Right atrium auricular region (tissue), 2 donors: ENCODE results near the gene R3HDM2. TPM values are rescaled to one million over a fixed set of nuclear protein-coding genes. Genes with fewer than 3 reads are reported as not detected.
A peak's percentile ranks its signal among the peaks of the same experiment; 100 is the strongest.

ENCODE experiments used
- DNase-seq: peaks from one replicate; pipeline ENCODE4 v3.0.0-alpha.2; 2019; ENCODE audit warnings: low spot score
- H3K27ac ChIP-seq, 2 donors: fragments of 200-600 bp; sonication (generic); 1 replicate in 1 of 2; 2 replicates in 1 of 2; pipeline ENCODE4 v1.5.1; 2016 to 2019
- H3K27me3 ChIP-seq, 2 donors: fragments of 200-600 bp; sonication (generic); one replicate each; pipeline versions ENCODE4 v1.5.1 to v1.6.0; 2017 to 2019
- H3K36me3 ChIP-seq: fragments of 200-600 bp; sonication (generic); one replicate; pipeline ENCODE4 v1.5.1; 2016
- H3K4me1 ChIP-seq, 2 donors: fragments of 200-600 bp; sonication (generic); one replicate each; pipeline versions ENCODE4 v1.5.1 to v1.6.0; 2017 to 2019
- H3K4me3 ChIP-seq, 2 donors: fragments of 200-600 bp; sonication (generic); 1 replicate in 1 of 2; 2 replicates in 1 of 2; pipeline ENCODE4 v1.5.1; 2017 to 2019; ENCODE audit warnings: mild to moderate bottlenecking in 1 of 2, moderate library complexity in 1 of 2
- H3K9me3 ChIP-seq, 2 donors: fragments of 200-600 bp; sonication (generic); one replicate each; pipeline ENCODE4 v1.5.1; 2019
- CTCF ChIP-seq, 2 donors: fragments of 200-600 bp; sonication (generic); IDR thresholded peaks; one replicate each; pipeline ENCODE4 v1.5.1; 2019; ENCODE audit warnings: antibody characterized with exemption in 2 of 2
- total RNA-seq, 2 donors: library from RNA; depleted of rRNA; stranded (reverse); fragments of >200 nt; gene quantifications; one replicate each; pipeline ENCODE4 v1.1.0, GENCODE V29; 2016

R3HDM2 gene
- total RNA-seq, 2 donors from 2014 or later: 31.7 to 47.8 TPM

DNA sequence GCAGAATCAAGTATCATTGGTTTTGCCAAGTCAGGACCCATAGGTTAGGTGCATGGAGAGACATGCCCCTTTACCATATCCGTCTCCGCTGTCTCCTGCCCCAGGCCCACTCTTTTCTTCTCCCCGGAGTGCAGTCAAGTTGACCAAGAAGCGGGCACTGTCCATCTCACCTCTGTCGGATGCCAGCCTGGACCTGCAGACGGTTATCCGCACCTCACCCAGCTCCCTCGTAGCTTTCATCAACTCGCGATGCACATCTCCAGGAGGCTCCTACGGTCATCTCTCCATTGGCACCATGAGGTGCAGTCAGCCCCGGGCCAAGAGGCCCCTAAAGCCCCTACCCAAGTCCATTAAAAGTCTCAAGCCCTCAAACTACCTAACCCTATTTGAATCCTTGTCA lies 33.7 kb upstream of the R3HDM2 start:
- Histone ChIP-seq H3K4me3 (no peak overlapping the region), H3K9me3 (no peaks in the 10 kb centered on the region), H3K27ac (no peak overlapping the region), H3K4me1 (peaks cover 0 to 28% of the 10 kb centered on the region in 2 donors), H3K36me3 (no peaks in the 10 kb centered on the region), H3K27me3 (no peaks in the 10 kb centered on the region)
- TF ChIP-seq CTCF (IDR thresholded peaks at IDR 0.05): no peak
- DNase-seq: no peak

DNA sequence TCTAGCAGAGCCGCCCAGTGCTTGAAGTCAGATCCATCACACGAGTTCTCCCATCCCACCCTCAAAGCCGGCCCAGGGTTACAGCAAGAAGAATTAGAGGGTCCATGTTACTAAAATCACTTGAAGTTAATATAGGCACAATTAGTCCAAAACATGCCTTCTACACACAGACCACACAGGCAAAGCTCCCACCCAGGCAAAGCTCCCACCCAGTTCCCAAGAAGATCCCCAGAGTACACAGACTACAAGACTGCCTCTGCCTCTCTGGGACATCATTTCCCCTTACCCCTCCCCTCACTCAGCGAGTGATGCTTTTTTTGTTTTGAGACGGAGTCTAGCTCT lies 32.0 kb upstream of the R3HDM2 start:
- Histone ChIP-seq H3K9me3 (no peaks in the 10 kb centered on the region), H3K4me1 (peaks cover 0 to 34% of the 10 kb centered on the region in 2 donors), H3K4me3 (peak overlapping the region in 1 of 2 donors; percentile 73), H3K27ac (peak overlapping the region; percentile 72 to 73), H3K27me3 (no peaks in the 10 kb centered on the region), H3K36me3 (no peaks in the 10 kb centered on the region)
- peak in 1 of 2 donors; percentile 9 for TF ChIP-seq CTCF (IDR thresholded peaks at IDR 0.05)
- no peak for DNase-seq

DNA sequence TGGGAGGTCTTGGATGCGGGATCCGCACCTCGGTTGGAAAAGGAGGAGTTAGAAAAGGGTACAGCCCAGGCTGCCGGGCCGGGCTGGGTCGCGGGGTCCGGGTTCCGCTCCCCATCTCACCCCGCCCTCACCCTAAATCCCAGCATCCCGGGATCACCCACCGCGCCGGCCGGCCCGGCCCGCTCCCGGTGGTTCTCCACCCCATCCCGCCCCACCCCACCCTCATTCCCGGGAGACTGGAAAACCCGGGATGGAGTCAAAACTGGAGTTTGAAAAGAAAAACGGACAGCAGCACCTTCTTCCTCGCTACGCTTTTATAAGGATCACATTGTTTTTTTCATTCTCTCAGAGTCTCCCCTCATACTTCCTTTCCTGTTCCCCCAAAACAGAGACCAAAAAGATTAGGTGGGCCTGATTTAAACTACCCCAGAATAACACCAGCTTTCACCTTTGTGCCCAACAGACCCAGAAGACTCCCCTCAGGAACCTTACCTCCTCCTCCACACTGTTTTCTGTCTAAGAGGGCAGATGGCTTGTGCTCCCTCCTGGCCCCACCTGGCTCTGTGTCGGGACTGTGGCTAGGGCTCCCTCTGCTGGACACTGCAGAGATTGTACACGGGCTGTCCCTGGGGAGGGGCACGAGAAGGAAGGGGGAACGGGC lies 31.5 kb upstream of the R3HDM2 start:
- Histone ChIP-seq H3K27me3 (no peaks in the 10 kb centered on the region), H3K27ac (peak overlapping the region; percentile 72 to 73), H3K9me3 (no peaks in the 10 kb centered on the region), H3K4me1 (peaks cover 0 to 34% of the 10 kb centered on the region in 2 donors), H3K36me3 (no peaks in the 10 kb centered on the region), H3K4me3 (peak overlapping the region; percentile 44 to 73)
- peak; percentile 95 to 96 for TF ChIP-seq CTCF (IDR thresholded peaks at IDR 0.05)
- DNase-seq: peak; percentile 88

DNA sequence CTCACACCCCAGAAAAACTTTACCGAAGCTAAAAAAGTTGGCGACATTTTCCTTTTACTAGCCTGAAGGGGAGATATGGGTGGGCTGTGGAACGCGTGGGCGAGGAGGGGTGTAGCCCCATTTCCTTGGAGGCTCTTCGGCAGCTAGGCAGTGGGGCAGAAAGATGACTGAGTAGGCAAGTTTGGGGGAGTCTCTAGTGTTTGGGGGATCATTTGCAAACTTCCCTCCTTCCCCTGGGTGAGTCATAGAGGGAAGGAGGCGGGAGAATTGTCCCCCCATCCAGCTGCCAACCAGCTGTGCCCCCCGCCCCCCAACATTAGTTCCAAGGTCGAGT lies 31.0 kb upstream of the R3HDM2 start:
- peak overlapping the region; percentile 72 to 73 for H3K27ac ChIP-seq

DNA sequence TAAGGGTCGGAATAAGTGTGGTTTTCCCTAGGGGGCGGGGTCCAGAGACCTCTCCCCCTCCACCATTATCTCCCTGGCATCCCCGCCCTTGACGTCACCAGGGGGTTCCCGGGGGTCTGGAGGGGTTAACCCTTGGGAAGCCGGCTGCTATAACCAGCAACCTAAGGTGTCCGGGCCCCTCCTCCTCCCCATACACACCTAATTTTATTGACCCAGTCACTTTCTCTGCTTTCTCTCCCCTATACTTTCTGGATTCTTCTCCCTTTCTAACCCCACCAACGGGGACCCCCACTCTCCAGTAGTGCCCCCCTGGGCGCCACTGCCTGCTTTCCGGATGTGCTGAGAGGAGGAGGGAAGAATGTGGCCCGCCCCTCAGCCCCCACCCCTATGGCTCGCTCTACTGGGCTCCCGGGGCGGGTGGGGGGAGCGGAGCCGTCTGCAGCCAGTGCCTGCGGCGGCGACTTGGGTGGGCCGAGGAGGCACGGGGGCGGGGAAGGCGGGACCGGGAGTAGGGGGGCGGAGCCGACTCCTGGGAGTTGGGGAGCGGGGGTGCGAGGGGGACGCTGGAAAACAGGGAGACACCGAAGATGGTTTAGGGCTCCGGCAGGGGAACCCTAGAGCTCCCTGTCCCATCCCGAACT lies 30.6 kb upstream of the R3HDM2 start:
- Histone ChIP-seq H3K36me3 (no peaks in the 10 kb centered on the region), H3K4me1 (peaks cover 0 to 34% of the 10 kb centered on the region in 2 donors), H3K27ac (peak overlapping the region; percentile 72 to 73), H3K4me3 (peak overlapping the region; percentile 44 to 73), H3K9me3 (no peaks in the 10 kb centered on the region), H3K27me3 (no peaks in the 10 kb centered on the region)
- DNase-seq: peak; percentile 71
- no peak for TF ChIP-seq CTCF (IDR thresholded peaks at IDR 0.05)

More for the DNA sequence above, 31.0 kb upstream of the R3HDM2 start:
- DNase-seq: no peak
- Histone ChIP-seq H3K9me3 (no peaks in the 10 kb centered on the region), H3K27me3 (no peaks in the 10 kb centered on the region), H3K36me3 (no peaks in the 10 kb centered on the region), H3K4me3 (peak overlapping the region; percentile 44 to 73), H3K4me1 (peaks cover 0 to 34% of the 10 kb centered on the region in 2 donors)
- no peak for TF ChIP-seq CTCF (IDR thresholded peaks at IDR 0.05)
